ENCODE results near the gene MRAS. TPM values are rescaled to one million over a fixed set of nuclear protein-coding genes. Genes with fewer than 3 reads are reported as not detected.

The MRAS gene
- polyA plus RNA-seq, 1 experiment, result 58.3 TPM

- DNase-seq (ENCODE audit: low read depth, low spot score), result no peak
- Histone ChIP-seq H3K9me3 (ENCODE audit: control insufficient read depth, insufficient read depth, low read length) (no peaks in the 10 kb centered on the region; the same call in 1 of the 2 replicates), H3K27ac (ENCODE audit: low read depth, low read length) (no peak overlapping the region), H3K27me3 (ENCODE audit: control insufficient read depth, insufficient read depth, low read length) (no peaks in the 10 kb centered on the region), H3K4me3 (ENCODE audit: low read depth, low read length) (no peak overlapping the region)
- ChIA-PET POLR2A (no interaction called here), CTCF (interaction anchor here (0.9 to 1.2 kb wide), 2 partner anchors 34 to 35 kb away, joined by 3 to 7 read pairs; no protein-coding TSS in a partner anchor)
- TF ChIP-seq CTCF (IDR thresholded peaks at IDR 0.05; ENCODE audit: low read depth, low read length), result no peak
Measured at GRCh38 chr3:138383715-138384465, 35.5 kb downstream of the MRAS start.

- ChIA-PET CTCF (interaction anchor here (0.9 kb wide), 1 partner anchor 34 kb away, joined by 3 read pairs; no protein-coding TSS in a partner anchor), POLR2A (no interaction called here)
- no peak for TF ChIP-seq CTCF (IDR thresholded peaks at IDR 0.05; ENCODE audit: low read depth, low read length)
- H3K27ac ChIP-seq (ENCODE audit: low read depth, low read length), result no peak overlapping the region
- H3K4me3 ChIP-seq (ENCODE audit: low read depth, low read length), result no peak overlapping the region
- H3K9me3 ChIP-seq (ENCODE audit: control insufficient read depth, insufficient read depth, low read length), result no peaks in the 10 kb centered on the region; the same call in 1 of the 2 replicates
- no peak for DNase-seq (ENCODE audit: low read depth, low spot score)
- no peaks in the 10 kb centered on the region for H3K27me3 ChIP-seq (ENCODE audit: control insufficient read depth, insufficient read depth, low read length)
Measured at GRCh38 chr3:138384531-138384930, 36.2 kb downstream of the MRAS start.

DNA sequence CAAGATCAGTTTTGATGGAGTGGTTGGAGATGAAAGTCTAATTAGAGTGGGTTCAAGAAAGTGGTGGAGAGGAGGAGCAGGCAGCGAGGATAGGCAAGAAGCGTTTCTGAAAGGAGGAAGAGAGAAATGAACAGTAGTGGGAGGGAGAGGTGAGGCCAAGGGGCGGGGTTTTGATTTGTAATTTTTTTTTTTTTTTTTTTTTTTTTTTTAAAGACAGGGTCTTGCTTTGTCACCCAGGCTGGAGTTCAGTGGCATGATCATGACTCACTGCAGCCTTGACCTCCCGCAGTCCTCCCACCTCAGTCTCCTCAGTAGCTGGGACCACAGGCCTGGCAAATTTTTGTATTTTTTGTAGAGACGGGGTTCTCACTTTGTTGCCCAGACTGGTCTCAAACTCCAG, 36.6 kb downstream of the MRAS start:
- Histone ChIP-seq H3K27ac (ENCODE audit: low read depth, low read length) (no peak overlapping the region), H3K4me3 (ENCODE audit: low read depth, low read length) (no peak overlapping the region), H3K9me3 (ENCODE audit: control insufficient read depth, insufficient read depth, low read length) (no peaks in the 10 kb centered on the region; the same call in 1 of the 2 replicates), H3K27me3 (ENCODE audit: control insufficient read depth, insufficient read depth, low read length) (no peaks in the 10 kb centered on the region)
- ChIA-PET CTCF (interaction anchor here (0.6 kb wide), 1 partner anchor 33 kb away, joined by 3 read pairs; no protein-coding TSS in a partner anchor), POLR2A (no interaction called here)
- TF ChIP-seq CTCF (IDR thresholded peaks at IDR 0.05; ENCODE audit: low read depth, low read length), result no peak
- no peak for DNase-seq (ENCODE audit: low read depth, low spot score)

DNA sequence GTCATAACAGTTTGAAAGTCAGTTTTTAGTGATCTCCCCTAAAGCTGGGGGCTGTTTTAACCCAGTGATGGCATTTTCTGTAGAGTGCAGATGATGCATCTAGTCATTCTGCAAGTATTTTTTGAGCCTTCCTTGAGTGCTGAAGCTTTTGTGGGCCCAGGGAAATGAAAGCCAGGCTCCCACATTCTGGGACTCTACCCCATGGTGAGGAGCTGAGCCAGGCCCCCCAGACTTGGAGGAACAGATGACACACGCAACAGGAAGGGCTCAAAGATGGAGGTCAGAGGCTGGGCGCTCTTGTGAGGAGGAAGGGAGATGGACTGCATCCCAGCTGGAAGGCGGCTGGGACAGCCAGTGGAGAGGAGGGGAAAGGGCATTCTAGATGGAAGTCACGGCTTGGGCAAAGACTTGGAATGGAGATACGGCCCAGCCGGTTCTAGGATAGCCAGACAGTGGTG, 40.8 kb downstream of the MRAS start:
- Histone ChIP-seq H3K4me3 (ENCODE audit: low read depth, low read length) (no peak overlapping the region), H3K27me3 (ENCODE audit: control insufficient read depth, insufficient read depth, low read length) (no peaks in the 10 kb centered on the region), H3K9me3 (ENCODE audit: control insufficient read depth, insufficient read depth, low read length) (no peaks in the 10 kb centered on the region; the same call in 1 of the 2 replicates), H3K27ac (ENCODE audit: low read depth, low read length) (peak overlapping the region; percentile 84)
- ChIA-PET CTCF (no interaction called here), POLR2A (no interaction called here)
- no peak for DNase-seq (ENCODE audit: low read depth, low spot score)
- no peak for TF ChIP-seq CTCF (IDR thresholded peaks at IDR 0.05; ENCODE audit: low read depth, low read length)
